ENCODE results near the gene FAR2.

DNA sequence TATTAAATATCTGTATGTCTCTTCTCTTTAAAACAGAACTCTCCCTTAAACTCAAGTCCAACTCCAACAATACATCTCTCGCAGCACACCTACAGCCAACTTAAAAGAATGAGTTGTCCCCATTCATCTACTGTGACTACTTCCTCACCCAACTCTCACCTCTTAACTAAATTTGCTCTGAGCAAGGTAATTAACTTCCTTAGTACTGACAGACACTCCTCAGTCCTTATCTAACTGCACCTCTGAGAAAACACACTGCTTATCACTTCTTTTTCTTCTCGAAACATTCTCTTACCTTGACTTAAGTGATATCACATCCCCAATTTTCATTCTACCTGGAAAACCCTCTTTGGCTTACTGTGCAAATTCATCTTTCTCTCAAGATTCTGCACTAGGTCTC is 224.9 kb downstream of the FAR2 start:
- TF ChIP-seq, protein P1, sequence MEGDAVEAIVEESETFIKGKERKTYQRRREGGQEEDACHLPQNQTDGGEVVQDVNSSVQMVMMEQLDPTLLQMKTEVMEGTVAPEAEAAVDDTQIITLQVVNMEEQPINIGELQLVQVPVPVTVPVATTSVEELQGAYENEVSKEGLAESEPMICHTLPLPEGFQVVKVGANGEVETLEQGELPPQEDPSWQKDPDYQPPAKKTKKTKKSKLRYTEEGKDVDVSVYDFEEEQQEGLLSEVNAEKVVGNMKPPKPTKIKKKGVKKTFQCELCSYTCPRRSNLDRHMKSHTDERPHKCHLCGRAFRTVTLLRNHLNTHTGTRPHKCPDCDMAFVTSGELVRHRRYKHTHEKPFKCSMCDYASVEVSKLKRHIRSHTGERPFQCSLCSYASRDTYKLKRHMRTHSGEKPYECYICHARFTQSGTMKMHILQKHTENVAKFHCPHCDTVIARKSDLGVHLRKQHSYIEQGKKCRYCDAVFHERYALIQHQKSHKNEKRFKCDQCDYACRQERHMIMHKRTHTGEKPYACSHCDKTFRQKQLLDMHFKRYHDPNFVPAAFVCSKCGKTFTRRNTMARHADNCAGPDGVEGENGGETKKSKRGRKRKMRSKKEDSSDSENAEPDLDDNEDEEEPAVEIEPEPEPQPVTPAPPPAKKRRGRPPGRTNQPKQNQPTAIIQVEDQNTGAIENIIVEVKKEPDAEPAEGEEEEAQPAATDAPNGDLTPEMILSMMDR (IDR thresholded peaks at IDR 0.05; ENCODE audit: low read depth, low read length): no peak
- no peak for TF ChIP-seq EZH2phosphoT487 (IDR thresholded peaks at IDR 0.05; ENCODE audit: low read depth)

Data from OCI-LY3 (cell line).